Body of pancreas (tissue), 4 donors: ENCODE results near the gene GKN2.

Experiments used
- POLR2A ChIP-seq, 3 donors: fragments of 450-650 bp; IDR thresholded peaks; one replicate each; pipeline ENCODE4 v1.6.1; 2016; ENCODE audit warnings: antibody characterized with exemption in 3 of 3, mild to moderate bottlenecking in 2 of 3
- TF ChIP-seq, protein P1 (sequence below), 7 experiments: fragments of 450-650 bp in 4 of 7; fragments of 200-600 bp in 3 of 7; sonication (generic) in 3 of 7; IDR thresholded peaks; one replicate each; pipeline ENCODE4 v1.5.1; 2016 to 2019; ENCODE audit warnings: antibody characterized with exemption in 7 of 7

DNA sequence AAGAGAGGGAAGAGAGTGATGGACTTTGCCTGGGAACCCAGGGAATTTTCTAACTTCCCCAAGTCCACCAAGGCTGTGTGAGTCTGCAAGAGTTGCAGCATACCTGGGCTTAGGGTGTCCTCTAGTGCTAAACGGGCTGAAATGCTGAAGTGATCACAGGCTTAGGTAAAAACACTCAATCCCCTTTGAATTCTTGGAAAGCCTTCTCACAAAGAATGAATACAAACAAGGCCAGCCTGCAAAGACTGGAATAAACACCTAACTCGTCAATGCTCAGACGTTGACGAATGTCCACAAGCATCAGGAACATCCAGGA, 51.5 kb downstream of the GKN2 start:
- TF ChIP-seq, protein P1, sequence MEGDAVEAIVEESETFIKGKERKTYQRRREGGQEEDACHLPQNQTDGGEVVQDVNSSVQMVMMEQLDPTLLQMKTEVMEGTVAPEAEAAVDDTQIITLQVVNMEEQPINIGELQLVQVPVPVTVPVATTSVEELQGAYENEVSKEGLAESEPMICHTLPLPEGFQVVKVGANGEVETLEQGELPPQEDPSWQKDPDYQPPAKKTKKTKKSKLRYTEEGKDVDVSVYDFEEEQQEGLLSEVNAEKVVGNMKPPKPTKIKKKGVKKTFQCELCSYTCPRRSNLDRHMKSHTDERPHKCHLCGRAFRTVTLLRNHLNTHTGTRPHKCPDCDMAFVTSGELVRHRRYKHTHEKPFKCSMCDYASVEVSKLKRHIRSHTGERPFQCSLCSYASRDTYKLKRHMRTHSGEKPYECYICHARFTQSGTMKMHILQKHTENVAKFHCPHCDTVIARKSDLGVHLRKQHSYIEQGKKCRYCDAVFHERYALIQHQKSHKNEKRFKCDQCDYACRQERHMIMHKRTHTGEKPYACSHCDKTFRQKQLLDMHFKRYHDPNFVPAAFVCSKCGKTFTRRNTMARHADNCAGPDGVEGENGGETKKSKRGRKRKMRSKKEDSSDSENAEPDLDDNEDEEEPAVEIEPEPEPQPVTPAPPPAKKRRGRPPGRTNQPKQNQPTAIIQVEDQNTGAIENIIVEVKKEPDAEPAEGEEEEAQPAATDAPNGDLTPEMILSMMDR (IDR thresholded peaks at IDR 0.05) = no peak
- no peak for TF ChIP-seq POLR2A (IDR thresholded peaks at IDR 0.05)
